ENCODE results near the gene G3BP2. TPM values are rescaled to one million over a fixed set of nuclear protein-coding genes. Genes with fewer than 3 reads are reported as not detected.

G3BP2 gene
- total and polyA plus RNA-seq, 4 donors, result 15.7 to 81.6 (median 55.1) TPM

DNA sequence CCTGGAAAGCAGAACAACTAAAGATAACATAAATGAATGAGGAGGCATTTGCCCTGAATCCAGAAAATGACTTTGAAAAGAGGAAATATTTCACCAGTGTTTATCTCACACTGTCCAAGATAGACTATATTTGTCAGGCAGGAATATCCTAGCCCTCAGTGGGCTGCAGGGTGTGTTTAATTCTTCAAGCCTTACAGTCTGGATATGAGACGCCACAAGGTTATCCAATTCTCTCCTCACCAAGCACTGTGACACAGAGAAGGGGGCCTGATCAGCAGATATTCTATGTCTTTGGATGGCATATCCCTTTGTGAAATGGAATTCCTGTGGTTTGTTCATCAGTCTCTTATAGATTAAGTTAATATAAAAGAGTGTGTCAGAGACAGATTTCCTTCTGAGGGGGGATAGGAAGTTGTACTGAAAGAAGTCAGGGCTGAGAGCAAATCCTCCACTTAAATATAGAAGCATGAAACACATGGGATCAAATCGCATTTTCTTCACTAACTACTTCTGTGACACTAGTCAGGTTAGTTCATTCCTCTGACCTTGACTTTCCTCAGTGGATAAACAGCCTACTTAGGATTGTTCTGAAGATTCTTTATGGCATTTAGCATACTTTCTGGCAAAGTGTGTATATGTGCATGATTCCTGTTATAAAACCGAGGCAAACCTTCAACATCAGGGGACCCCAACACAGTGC, 6.8 kb upstream of the G3BP2 start:
- Histone ChIP-seq H3K4me3 (ENCODE audit: low read depth in 1 of 3, low read length in 3 of 3) (no peak overlapping the region), H3K27ac (ENCODE audit: low read depth in 1 of 2, low read length in 2 of 2) (no peak overlapping the region), H3K27me3 (ENCODE audit: control insufficient read depth in 4 of 4, insufficient read depth in 4 of 4, low read length in 3 of 4) (no peaks in the 10 kb centered on the region), H3K9me3 (ENCODE audit: control insufficient read depth in 4 of 4, low read length in 3 of 4) (no peaks in the 10 kb centered on the region), H3K9ac (ENCODE audit: low read depth in 1 of 2, low read length in 2 of 2) (no peak overlapping the region), H3K36me3 (ENCODE audit: control insufficient read depth in 4 of 4, insufficient read depth in 3 of 4, low read depth in 1 of 4, low read length in 3 of 4) (no peaks in the 10 kb centered on the region), H3K4me1 (ENCODE audit: control insufficient read depth in 4 of 4, insufficient read depth in 4 of 4, low read length in 3 of 4) (no peaks in the 10 kb centered on the region)
- no peak for DNase-seq (ENCODE audit: low spot score)
- TF ChIP-seq EGR1 (IDR thresholded peaks at IDR 0.05; ENCODE audit: low read depth in 2 of 2) (no peak), JUND (IDR thresholded peaks at IDR 0.05) (no peak), GABPA (IDR thresholded peaks at IDR 0.05 in 1 of 2, conservative IDR thresholded peaks at IDR 0.05 in 1 of 2) (no peak), NR2F2 (IDR thresholded peaks at IDR 0.05) (no peak), HNF4A (conservative IDR thresholded peaks at IDR 0.05) (no peak), SP1 (IDR thresholded peaks at IDR 0.05) (no peak), FOXA2 (IDR thresholded peaks at IDR 0.05) (no peak), ZBTB33 (IDR thresholded peaks at IDR 0.05) (no peak), RXRA (IDR thresholded peaks at IDR 0.05) (no peak), HNF4G (IDR thresholded peaks at IDR 0.05) (no peak), MAX (IDR thresholded peaks at IDR 0.05) (no peak), TAF1 (conservative IDR thresholded peaks at IDR 0.05) (no peak), CTCF (IDR thresholded peaks at IDR 0.05; ENCODE audit: low read depth, low read length, missing input control) (no peak), RAD21 (IDR thresholded peaks at IDR 0.05) (no peak), FOXA1 (IDR thresholded peaks at IDR 0.05) (no peak), YY1 (IDR thresholded peaks at IDR 0.05) (no peak)
- TF ChIP-seq, protein P1, sequence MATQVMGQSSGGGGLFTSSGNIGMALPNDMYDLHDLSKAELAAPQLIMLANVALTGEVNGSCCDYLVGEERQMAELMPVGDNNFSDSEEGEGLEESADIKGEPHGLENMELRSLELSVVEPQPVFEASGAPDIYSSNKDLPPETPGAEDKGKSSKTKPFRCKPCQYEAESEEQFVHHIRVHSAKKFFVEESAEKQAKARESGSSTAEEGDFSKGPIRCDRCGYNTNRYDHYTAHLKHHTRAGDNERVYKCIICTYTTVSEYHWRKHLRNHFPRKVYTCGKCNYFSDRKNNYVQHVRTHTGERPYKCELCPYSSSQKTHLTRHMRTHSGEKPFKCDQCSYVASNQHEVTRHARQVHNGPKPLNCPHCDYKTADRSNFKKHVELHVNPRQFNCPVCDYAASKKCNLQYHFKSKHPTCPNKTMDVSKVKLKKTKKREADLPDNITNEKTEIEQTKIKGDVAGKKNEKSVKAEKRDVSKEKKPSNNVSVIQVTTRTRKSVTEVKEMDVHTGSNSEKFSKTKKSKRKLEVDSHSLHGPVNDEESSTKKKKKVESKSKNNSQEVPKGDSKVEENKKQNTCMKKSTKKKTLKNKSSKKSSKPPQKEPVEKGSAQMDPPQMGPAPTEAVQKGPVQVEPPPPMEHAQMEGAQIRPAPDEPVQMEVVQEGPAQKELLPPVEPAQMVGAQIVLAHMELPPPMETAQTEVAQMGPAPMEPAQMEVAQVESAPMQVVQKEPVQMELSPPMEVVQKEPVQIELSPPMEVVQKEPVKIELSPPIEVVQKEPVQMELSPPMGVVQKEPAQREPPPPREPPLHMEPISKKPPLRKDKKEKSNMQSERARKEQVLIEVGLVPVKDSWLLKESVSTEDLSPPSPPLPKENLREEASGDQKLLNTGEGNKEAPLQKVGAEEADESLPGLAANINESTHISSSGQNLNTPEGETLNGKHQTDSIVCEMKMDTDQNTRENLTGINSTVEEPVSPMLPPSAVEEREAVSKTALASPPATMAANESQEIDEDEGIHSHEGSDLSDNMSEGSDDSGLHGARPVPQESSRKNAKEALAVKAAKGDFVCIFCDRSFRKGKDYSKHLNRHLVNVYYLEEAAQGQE (IDR thresholded peaks at IDR 0.05), result no peak
- TF ChIP-seq, protein P2, sequence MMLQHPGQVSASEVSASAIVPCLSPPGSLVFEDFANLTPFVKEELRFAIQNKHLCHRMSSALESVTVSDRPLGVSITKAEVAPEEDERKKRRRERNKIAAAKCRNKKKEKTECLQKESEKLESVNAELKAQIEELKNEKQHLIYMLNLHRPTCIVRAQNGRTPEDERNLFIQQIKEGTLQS (IDR thresholded peaks at IDR 0.05), result no peak
- WGBS, result 94% methylated on average over 3 of the region's 3 CpGs
